IgD-negative memory B cell (primary cell): ENCODE data around the gene PLK3. TPM values are rescaled to one million over a fixed set of nuclear protein-coding genes. Genes with fewer than 3 reads are reported as not detected.
"Not testable (repeated sequence)": the region's sequence is repeated elsewhere in the genome, so short reads cannot be mapped to it uniquely, and the experiment has no call there.

Experiments
- H3K27ac Mint-ChIP-seq, 3 donors: one replicate each; pipeline ENCODE4 v1.8.0; 2020 to 2022; ENCODE audit warnings: mild to moderate bottlenecking in 3 of 3, mixed read lengths in 3 of 3, moderate library complexity in 1 of 3
- H3K27me3 Mint-ChIP-seq: one replicate; pipeline ENCODE4 v1.8.0; 2021; ENCODE audit warnings: mixed read lengths
- H3K36me3 Mint-ChIP-seq: one replicate; pipeline ENCODE4 v1.8.0; 2020; ENCODE audit warnings: mild to moderate bottlenecking, mixed read lengths
- H3K4me1 Mint-ChIP-seq, 3 donors: one replicate each; pipeline ENCODE4 v1.8.0; 2020 to 2022; ENCODE audit warnings: mixed read lengths in 3 of 3, mild to moderate bottlenecking in 1 of 3
- H3K4me3 Mint-ChIP-seq, 4 donors: one replicate each; pipeline ENCODE4 v1.8.0; 2020 to 2022; ENCODE audit warnings: mild to moderate bottlenecking in 4 of 4, mixed read lengths in 4 of 4, moderate library complexity in 3 of 4
- H3K9me3 Mint-ChIP-seq, 3 donors: one replicate each; pipeline ENCODE4 v1.8.0; 2020 to 2021; ENCODE audit warnings: mixed read lengths in 3 of 3, mild to moderate bottlenecking in 1 of 3
- polyA plus RNA-seq: library from polyadenylated mRNA; unstranded; fragments of 300-500 nt; fragmentation: Illumina TruSeq; gene quantifications from one replicate; pipeline ENCODE4 v1.2.3, GENCODE V29; 2021

The PLK3 gene
- polyA plus RNA-seq, result 9.6 TPM

DNA sequence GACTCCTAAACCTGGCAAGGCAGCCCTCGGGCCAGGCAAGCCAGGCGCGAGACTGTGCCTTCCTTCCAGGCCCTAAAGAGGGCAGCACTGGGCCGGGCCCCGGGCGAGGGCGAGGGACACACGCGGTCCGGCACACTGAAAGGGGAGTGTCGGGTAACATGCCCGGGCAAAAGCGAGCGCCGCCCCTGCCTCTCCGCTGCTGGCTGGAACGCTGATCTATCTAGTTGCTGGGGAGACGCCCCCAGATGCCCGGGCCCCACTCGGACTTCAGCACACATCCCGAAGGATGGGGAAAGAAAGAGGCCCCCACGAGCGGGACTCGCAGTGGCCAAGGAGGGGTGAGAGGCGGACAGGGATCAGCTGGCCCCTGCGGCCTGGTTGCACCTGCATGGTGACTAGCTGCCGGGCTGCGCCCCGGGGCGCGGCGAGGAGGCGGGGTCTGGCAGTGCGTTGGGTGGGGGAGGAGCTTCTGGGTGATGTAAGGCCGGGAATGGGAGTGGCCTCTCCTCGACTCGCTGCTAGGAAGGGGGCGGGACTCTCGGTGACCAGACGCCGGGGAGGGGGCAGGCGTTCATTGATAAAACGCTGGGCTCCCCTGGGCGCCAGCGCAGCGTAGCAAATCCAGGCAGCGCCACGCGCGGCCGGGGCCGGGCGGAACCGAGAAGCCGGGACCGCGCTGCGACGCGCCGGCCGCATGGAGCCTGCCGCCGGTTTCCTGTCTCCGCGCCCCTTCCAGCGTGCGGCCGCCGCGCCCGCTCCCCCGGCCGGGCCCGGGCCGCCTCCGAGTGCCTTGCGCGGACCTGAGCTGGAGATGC is at the start of gene PLK3:
Gene PLK3 (plus strand): TSS at position 608 of the 815 bp plus-strand sequence. CDS start 87 bp downstream, at position 695.
- peaks cover 7 to 17% (median 10%) of the 10 kb centered on the region in 3 donors for H3K4me1 Mint-ChIP-seq
- H3K9me3 Mint-ChIP-seq, result no peaks in the 10 kb centered on the region
- H3K27ac Mint-ChIP-seq, result peak within 1 kb of the TSS; percentile 93 to 100 (median 99)
- no peaks in the 10 kb centered on the region for H3K27me3 Mint-ChIP-seq
- H3K36me3 Mint-ChIP-seq, result no peaks in the 10 kb centered on the region
- H3K4me3 Mint-ChIP-seq, result peak within 1 kb of the TSS; percentile 95 to 99 (median 96)

DNA sequence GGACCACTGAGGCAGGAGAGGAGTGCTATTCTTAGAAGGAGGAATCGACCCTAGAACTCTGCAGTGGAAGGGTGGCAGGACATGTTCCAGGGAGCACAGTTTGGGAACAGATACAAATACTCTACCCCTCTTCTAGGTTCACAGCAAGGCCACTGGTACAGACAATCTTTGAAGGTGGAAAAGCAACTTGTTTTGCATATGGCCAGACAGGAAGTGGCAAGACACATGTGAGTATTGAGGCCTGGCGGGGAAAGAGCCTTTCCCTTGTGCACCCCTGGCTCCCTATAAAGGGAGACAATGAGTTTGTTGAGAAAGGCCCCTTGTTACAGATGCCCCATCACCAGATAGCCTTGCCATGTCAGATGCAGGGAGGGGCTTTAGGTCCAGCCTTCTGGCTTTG is 42.8 kb upstream of the PLK3 start:
- peak overlapping the region in 1 of 3 donors; percentile 63 for H3K27ac Mint-ChIP-seq
- no peaks in the 10 kb centered on the region for H3K9me3 Mint-ChIP-seq
- no peaks in the 10 kb centered on the region for H3K36me3 Mint-ChIP-seq
- H3K4me1 Mint-ChIP-seq, result peaks cover 14 to 24% (median 16%) of the 10 kb centered on the region in 3 donors
- H3K27me3 Mint-ChIP-seq, result no peaks in the 10 kb centered on the region
- peak overlapping the region in 2 of 4 donors; percentile 8 to 51 for H3K4me3 Mint-ChIP-seq

DNA sequence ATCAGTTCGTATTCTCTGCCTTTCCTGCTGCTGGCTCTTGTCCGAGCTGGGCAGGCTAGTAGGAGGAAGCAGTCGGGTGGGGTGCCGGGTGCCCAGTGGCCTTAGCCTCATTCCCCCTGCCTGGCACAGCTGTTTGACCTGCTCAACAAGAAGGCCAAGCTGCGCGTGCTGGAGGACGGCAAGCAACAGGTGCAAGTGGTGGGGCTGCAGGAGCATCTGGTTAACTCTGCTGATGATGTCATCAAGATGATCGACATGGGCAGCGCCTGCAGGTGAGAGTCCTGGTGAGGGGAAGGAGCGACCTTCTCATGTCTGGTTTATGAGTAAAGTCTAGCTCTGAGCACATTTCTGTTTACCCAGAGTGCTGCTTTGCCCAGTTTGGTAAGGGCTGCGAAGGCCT is 41.1 kb upstream of the PLK3 start:
- peak overlapping the region in 1 of 3 donors; percentile 53 for H3K27ac Mint-ChIP-seq
- H3K4me3 Mint-ChIP-seq, result no peak overlapping the region
- peaks cover 2% of the 10 kb centered on the region for H3K36me3 Mint-ChIP-seq
- peaks cover 0 to 1% (median 0%) of the 10 kb centered on the region in 3 donors for H3K9me3 Mint-ChIP-seq
- no peaks in the 10 kb centered on the region for H3K27me3 Mint-ChIP-seq
- H3K4me1 Mint-ChIP-seq, result peaks cover 10 to 18% (median 12%) of the 10 kb centered on the region in 3 donors

DNA sequence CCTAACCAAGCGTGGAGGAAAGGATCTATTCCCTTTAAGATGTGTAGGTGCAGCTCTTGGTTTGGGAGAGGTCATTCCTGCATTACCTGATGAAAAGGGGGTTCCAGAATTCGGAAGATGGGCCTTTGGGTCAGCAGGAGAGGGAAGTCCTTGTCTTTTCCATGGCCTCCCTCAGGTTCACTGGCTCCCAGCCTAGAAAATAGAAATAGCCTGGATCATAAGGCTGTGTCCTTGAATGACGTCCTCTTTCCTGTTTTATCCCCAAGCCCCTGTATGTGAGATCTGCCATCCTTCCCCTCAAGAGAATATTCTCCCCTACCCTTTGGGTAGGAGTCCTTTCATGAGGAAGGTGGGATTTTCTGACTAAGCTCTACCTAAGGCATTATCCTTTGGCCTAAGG is 39.3 kb upstream of the PLK3 start:
- Mint-ChIP-seq H3K4me1 (peaks cover 10 to 14% (median 12%) of the 10 kb centered on the region in 3 donors), H3K36me3 (peaks cover 2% of the 10 kb centered on the region), H3K27me3 (no peaks in the 10 kb centered on the region), H3K4me3 (no peak overlapping the region), H3K27ac (no peak overlapping the region), H3K9me3 (peaks cover 0 to 1% (median 0%) of the 10 kb centered on the region in 3 donors)

DNA sequence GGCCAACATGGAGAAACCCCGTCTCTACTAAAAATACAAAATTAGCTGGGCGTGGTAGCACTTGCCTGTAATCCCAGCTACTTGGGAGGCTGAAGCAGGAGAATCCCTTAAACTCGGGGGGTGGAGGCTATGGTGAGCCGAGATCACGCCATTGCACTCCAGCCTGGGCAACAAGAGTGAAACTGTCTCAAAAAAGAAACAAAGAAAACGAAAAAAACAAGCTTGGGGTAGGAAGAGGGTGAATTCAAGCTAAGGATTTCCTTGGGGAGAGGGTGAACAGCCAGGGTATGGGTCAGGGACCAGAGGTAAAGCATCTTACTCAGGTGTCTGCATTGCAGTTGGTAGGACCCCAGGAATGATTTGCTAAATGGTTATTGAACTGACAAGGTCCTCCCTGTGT is 33.8 kb upstream of the PLK3 start:
- H3K4me1 Mint-ChIP-seq, H3K9me3 Mint-ChIP-seq, H3K4me3 Mint-ChIP-seq, H3K27me3 Mint-ChIP-seq, H3K36me3 Mint-ChIP-seq, H3K27ac Mint-ChIP-seq: not testable (repeated sequence)

DNA sequence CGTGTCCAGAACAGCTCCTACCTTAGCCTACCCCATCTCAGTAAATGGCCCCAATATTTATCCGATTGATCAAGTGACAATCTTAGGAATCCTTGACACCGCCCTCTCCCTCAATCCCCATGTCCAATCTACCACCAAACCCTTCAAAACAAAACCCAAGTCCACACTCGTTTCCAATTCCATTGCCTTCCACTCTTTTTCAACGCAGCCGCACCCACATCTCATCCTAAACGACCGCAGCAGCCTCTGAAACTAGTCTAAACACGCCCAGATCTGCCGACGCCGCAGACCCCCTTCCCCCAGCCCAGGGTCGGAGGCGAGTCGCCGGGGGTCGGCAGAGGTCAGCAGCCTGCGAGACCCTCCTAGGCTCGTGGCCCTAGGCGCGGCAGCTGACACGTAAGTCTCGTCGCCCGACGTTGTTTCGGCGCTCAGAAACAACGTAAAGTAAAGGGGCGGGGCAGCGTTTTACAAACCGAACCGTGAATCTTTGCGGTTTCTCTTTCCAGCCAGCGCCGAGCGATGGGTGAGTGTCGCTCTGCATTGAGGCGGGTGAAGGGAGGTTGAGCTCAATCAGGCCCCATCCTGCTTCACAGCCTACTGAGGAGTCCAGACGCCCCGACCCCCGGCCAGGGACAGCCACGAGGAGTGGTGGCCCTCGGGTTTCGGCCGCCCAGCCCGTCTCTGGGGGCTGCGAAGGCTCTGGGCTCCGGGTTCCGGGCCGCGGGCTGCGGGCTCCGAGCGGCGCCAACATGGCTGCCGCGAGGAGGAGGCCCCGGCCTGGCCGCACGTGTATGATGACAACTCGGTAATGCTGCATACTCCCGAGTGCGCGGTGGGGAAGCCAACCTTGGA is 24.9 kb upstream of the PLK3 start, which contains the start of gene RPS8:
Gene RPS8 (plus strand): TSS at position 463 of the 852 bp plus-strand sequence. CDS start 57 bp downstream, at position 520.
- Mint-ChIP-seq H3K4me3 (peak within 1 kb of the TSS; percentile 94 to 97 (median 96)), H3K36me3 (peaks cover 7% of the 10 kb centered on the region), H3K4me1 (peaks cover 14 to 17% (median 16%) of the 10 kb centered on the region in 3 donors), H3K9me3 (no peaks in the 10 kb centered on the region), H3K27ac (peak within 1 kb of the TSS; percentile 82 to 97 (median 86)), H3K27me3 (no peaks in the 10 kb centered on the region)

- peak overlapping the region; percentile 82 to 97 (median 86) for H3K27ac Mint-ChIP-seq
- no peaks in the 10 kb centered on the region for H3K27me3 Mint-ChIP-seq
- no peaks in the 10 kb centered on the region for H3K9me3 Mint-ChIP-seq
- peaks cover 14 to 20% (median 18%) of the 10 kb centered on the region in 3 donors for H3K4me1 Mint-ChIP-seq
- H3K4me3 Mint-ChIP-seq, result peak overlapping the region; percentile 94 to 97 (median 96)
- H3K36me3 Mint-ChIP-seq, result peaks cover 7% of the 10 kb centered on the region
Measured at GRCh38 chr1:44775930-44776729, 24.0 kb upstream of the PLK3 start.

- H3K27me3 Mint-ChIP-seq, result no peaks in the 10 kb centered on the region
- H3K36me3 Mint-ChIP-seq, result peaks cover 7% of the 10 kb centered on the region
- H3K27ac Mint-ChIP-seq, result peak overlapping the region in 2 of 3 donors; percentile 86 to 97
- H3K4me3 Mint-ChIP-seq, result peak overlapping the region; percentile 94 to 97 (median 96)
- H3K9me3 Mint-ChIP-seq, result no peaks in the 10 kb centered on the region
- peaks cover 14 to 26% (median 19%) of the 10 kb centered on the region in 3 donors for H3K4me1 Mint-ChIP-seq
Measured at GRCh38 chr1:44776730-44777068, 23.5 kb upstream of the PLK3 start.

GRCh38 chr1:44777547-44777946 is 22.6 kb upstream of the PLK3 start:
- Mint-ChIP-seq H3K36me3 (peaks cover 7% of the 10 kb centered on the region), H3K27ac (peak overlapping the region; percentile 21 to 97 (median 86)), H3K4me3 (peak overlapping the region in 3 of 4 donors; percentile 55 to 97 (median 95)), H3K27me3 (no peaks in the 10 kb centered on the region), H3K9me3 (no peaks in the 10 kb centered on the region), H3K4me1 (peaks cover 14 to 26% (median 19%) of the 10 kb centered on the region in 3 donors)

DNA sequence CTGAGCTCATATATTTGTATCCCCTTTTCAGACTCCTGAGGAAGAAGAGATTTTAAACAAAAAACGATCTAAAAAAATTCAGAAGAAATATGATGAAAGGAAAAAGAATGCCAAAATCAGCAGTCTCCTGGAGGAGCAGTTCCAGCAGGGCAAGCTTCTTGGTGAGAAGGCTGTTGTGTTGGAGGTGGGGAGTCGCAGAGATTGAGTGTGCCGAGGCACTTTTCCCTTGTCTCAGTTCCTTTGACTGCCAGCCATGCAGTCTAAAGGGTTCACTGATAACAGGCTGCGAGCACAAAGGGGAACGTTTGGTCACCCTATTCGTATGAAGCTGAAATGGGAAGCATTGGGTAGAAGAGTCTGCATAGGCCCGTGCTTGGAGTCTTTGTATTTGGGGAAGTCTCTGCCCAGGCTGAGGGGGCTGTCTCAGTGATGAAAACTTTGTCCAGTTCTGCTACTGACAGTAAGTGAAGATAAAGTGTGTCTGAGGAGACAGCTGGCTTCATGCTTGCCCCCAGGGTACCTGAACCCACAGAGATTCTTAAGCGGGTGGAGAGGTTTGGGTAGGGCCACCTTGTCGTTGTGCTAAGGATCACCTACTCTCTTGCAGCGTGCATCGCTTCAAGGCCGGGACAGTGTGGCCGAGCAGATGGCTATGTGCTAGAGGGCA is 22.1 kb upstream of the PLK3 start:
- peaks cover 7% of the 10 kb centered on the region for H3K36me3 Mint-ChIP-seq

DNA sequence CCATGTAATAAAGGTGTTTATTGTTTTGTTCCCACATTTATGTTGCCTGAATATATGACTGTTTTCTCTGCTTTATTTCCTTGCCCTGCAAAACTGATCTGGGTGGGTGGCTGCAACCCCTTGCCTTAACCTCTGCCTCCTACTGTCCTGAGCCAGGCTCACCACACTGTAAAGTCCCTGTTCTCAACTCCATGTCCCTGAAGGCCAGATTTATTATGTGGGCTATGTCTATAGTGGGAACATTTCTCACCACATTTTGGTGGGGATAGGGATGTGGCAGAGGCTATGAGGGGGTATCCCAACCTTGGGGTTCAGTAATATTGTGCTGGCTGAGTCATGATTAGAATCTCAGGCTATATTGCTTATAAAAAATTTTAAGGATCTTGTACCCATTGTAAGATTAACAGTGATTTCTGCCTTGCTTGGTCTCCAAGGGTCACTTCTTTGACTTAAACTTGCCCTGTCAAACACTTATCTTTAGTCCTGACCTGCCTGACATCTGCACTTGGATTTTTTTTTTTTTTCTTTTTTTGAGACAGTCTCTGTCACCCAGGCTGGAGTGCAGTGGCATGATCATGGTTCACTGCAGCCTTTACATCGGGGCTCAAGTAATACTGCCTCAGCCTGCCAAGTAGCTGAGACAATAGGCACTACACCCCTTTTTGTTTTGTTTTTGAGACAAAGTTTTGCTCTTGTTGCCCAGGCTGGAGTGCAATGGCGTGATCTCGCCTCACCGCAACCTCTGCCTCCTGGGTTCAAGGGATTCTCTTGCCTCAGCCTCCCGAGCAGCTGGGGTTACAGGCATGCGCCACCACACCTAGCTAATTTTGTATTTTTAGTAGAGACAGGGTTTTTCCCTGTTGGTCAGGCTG is 21.2 kb upstream of the PLK3 start:
- peak overlapping the region in 3 of 4 donors; percentile 9 to 97 (median 58) for H3K4me3 Mint-ChIP-seq
- H3K36me3 Mint-ChIP-seq, result peaks cover 7% of the 10 kb centered on the region
- H3K27me3 Mint-ChIP-seq, result no peaks in the 10 kb centered on the region
- H3K4me1 Mint-ChIP-seq, result peaks cover 22 to 35% (median 26%) of the 10 kb centered on the region in 3 donors
- H3K27ac Mint-ChIP-seq, result peak overlapping the region in 2 of 3 donors; percentile 74 to 86
- H3K9me3 Mint-ChIP-seq, result no peaks in the 10 kb centered on the region

More for the DNA sequence above, 22.1 kb upstream of the PLK3 start:
- Mint-ChIP-seq H3K27ac (peak overlapping the region; percentile 21 to 97 (median 86)), H3K4me1 (peaks cover 15 to 26% (median 20%) of the 10 kb centered on the region in 3 donors), H3K4me3 (peak overlapping the region in 2 of 4 donors; percentile 34 to 97), H3K9me3 (no peaks in the 10 kb centered on the region), H3K27me3 (no peaks in the 10 kb centered on the region)

DNA sequence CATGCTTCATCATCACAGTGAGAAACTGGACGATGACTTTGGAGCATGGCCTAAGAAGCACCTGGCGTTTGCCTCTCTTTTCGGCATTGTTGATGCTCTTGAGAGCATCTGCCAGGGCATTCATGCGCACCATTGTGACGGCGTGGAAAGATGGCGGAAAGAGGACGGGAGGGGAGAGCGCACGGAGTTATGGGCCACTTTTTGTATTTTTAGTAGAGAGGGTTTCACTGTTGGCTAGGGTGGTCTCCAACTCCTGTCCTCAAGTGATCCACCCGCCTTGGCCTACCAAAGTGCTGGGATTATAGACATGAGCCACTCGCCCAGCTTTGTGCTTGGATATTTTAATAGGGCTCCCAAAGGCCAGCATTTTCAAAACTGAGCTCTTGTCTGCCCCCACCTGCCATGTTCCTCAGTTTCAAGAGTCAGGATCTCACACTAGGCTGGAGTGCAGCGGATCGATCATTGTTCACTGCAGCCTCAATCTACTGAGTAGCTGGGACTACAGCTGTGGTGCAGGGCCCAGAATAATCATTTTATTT is 19.5 kb upstream of the PLK3 start:
- H3K4me1 Mint-ChIP-seq, result peaks cover 28 to 33% (median 29%) of the 10 kb centered on the region in 3 donors
- H3K27ac Mint-ChIP-seq, result peak overlapping the region in 1 of 3 donors; percentile 86
- no peaks in the 10 kb centered on the region for H3K9me3 Mint-ChIP-seq
- peaks cover 6% of the 10 kb centered on the region for H3K36me3 Mint-ChIP-seq
- no peaks in the 10 kb centered on the region for H3K27me3 Mint-ChIP-seq
- H3K4me3 Mint-ChIP-seq, result peak overlapping the region in 1 of 4 donors; percentile 66

GRCh38 chr1:44783697-44784093 is 16.5 kb upstream of the PLK3 start:
- no peaks in the 10 kb centered on the region for H3K36me3 Mint-ChIP-seq
- peak overlapping the region in 2 of 3 donors; percentile 79 to 84 for H3K27ac Mint-ChIP-seq
- no peaks in the 10 kb centered on the region for H3K9me3 Mint-ChIP-seq
- peaks cover 24 to 33% (median 24%) of the 10 kb centered on the region in 3 donors for H3K4me1 Mint-ChIP-seq
- H3K27me3 Mint-ChIP-seq, result no peaks in the 10 kb centered on the region
- H3K4me3 Mint-ChIP-seq, result peak overlapping the region; percentile 79 to 89 (median 86)
